K562 (cell line): ENCODE measurements around the gene OXNAD1. TPM values are rescaled to one million over a fixed set of nuclear protein-coding genes. Genes with fewer than 3 reads are reported as not detected.

Experiments
- ATAC-seq: fragments of 200-7000 bp; cut with Tn5 transposase; 3 replicates; pipeline ENCODE4 v1.9.1; 2020; ENCODE audit warnings: moderate library complexity
- BruUV-seq: library from RNA; stranded (reverse); fragments of 400-500 nt; replicated peaks from 2 replicates; lab custom pipeline; 2021; lab: Mats Ljungman, UMichigan
- CTCF ChIA-PET: fragments of 300-600 bp; formaldehyde crosslinking; extraction: SDS; loops from one replicate; lab custom pipeline; 2021; ENCODE audit warnings: low intra/inter-chr PET ratio; lab: Yijun Ruan, JAX
- POLR2A ChIA-PET: fragments of 300-600, 350-650 bp; sonication (Branson Sonifier 250); formaldehyde crosslinking; extraction: SDS; loops from one replicate; lab custom pipeline; 2021; ENCODE audit warnings: antibody characterized with exemption, inconsistent platforms; lab: Yijun Ruan, JAX
- DNase-seq, 4 experiments: peaks; one replicate each; pipeline versions ENCODE4 v3.0.0 to v3.0.0-alpha.2; 2011 to 2018; ENCODE audit warnings: low spot score in 3 of 4, mixed read lengths in 3 of 4; ENCODE audit errors: extremely low read depth in 1 of 4
- FAIRE-seq: peaks from 2 replicates; lab custom pipeline; 2011; peaks lifted over from hg19 to GRCh38; lab: Jason Lieb, UNC
- H2AFZ ChIP-seq: 2 replicates; pipeline ENCODE4 v1.6.0; 2011; ENCODE audit warnings: low read depth, low read length, control low read depth, inconsistent platforms
- H3K27ac ChIP-seq: fragments of 200-600 bp; 3 replicates; pipeline ENCODE4 v1.8.0; 2011; ENCODE audit warnings: low read depth, mild to moderate bottlenecking, control low read depth, inconsistent platforms, low read length, moderate library complexity, mixed read lengths; ENCODE audit errors: extremely low read depth
- H3K27me3 ChIP-seq, 2 experiments: fragments of 300-600 bp in 1 of 2; 2 replicates in 1 of 2; 3 replicates in 1 of 2; pipeline versions ENCODE4 v1.6.0 to v1.8.0; 2011; ENCODE audit warnings: inconsistent platforms in 2 of 2, low read length in 2 of 2, mild to moderate bottlenecking in 1 of 2, mixed read lengths in 1 of 2, moderate library complexity in 1 of 2; ENCODE audit not compliant: control insufficient read depth in 2 of 2, insufficient read depth in 2 of 2
- H3K36me3 ChIP-seq: fragments of 300-600 bp; 3 replicates; pipeline ENCODE4 v1.8.0; 2011; ENCODE audit warnings: mild to moderate bottlenecking, low read length, inconsistent platforms; ENCODE audit not compliant: control insufficient read depth, insufficient read depth
- H3K4me1 ChIP-seq, 2 experiments: fragments of 200-600 bp in 1 of 2; replicated peaks in 1 of 2; 2 replicates in 1 of 2; 3 replicates in 1 of 2; pipeline versions ENCODE4 v1.5.1 to v1.8.0; 2011; ENCODE audit warnings: inconsistent platforms in 2 of 2, low read length in 2 of 2, mild to moderate bottlenecking in 1 of 2, mixed read lengths in 1 of 2, moderate library complexity in 1 of 2; ENCODE audit not compliant: control insufficient read depth in 2 of 2, insufficient read depth in 2 of 2
- H3K4me2 ChIP-seq: 2 replicates; pipeline ENCODE4 v1.6.1; 2011; ENCODE audit warnings: low read length, control low read depth, inconsistent platforms, mixed read lengths; ENCODE audit not compliant: insufficient read depth
- H3K4me3 ChIP-seq: fragments of 200-600 bp; sonication (generic), shearing (Covaris generic); 2 replicates; pipeline ENCODE4 v1.5.1; 2016; ENCODE audit warnings: control low read depth, inconsistent platforms
- H3K79me2 ChIP-seq: fragments of 200-600 bp; 3 replicates; pipeline ENCODE4 v1.8.0; 2011; ENCODE audit warnings: low read length, inconsistent platforms; ENCODE audit not compliant: control insufficient read depth, insufficient read depth
- H3K9ac ChIP-seq, 2 experiments: 2 replicates each; pipeline versions ENCODE4 v1.6.0 to v1.6.1; 2011; ENCODE audit warnings: low read depth in 2 of 2, low read length in 2 of 2, control low read depth in 1 of 2, inconsistent platforms in 1 of 2, mild to moderate bottlenecking in 1 of 2, mixed read lengths in 1 of 2; ENCODE audit not compliant: insufficient read depth in 1 of 2
- H3K9me1 ChIP-seq: one replicate; pipeline ENCODE4 v1.6.0; 2011; ENCODE audit warnings: inconsistent platforms, mild to moderate bottlenecking, low read length, moderate library complexity; ENCODE audit not compliant: control insufficient read depth, insufficient read depth
- H3K9me3 ChIP-seq: replicated peaks from 2 replicates; pipeline ENCODE4 v1.5.1; 2011; ENCODE audit warnings: low read depth, low read length, inconsistent platforms; ENCODE audit not compliant: control insufficient read depth, insufficient read depth
- H4K20me1 ChIP-seq: replicated peaks from 2 replicates; pipeline ENCODE4 v1.6.1; 2011; ENCODE audit warnings: low read length, inconsistent platforms, mixed read lengths; ENCODE audit not compliant: control insufficient read depth, insufficient read depth
- GATAD2A ChIP-seq: fragments of 450-650 bp; IDR thresholded peaks from 2 replicates; pipeline ENCODE4 v1.6.1; 2017
- HMG20B ChIP-seq: fragments of 250-450 bp; sonication (Bioruptor Pico); IDR thresholded peaks from 2 replicates; pipeline ENCODE4 v1.5.0; 2021; ENCODE audit warnings: mild to moderate bottlenecking
- HOMEZ ChIP-seq: fragments of 250-450 bp; sonication (Bioruptor Pico); IDR thresholded peaks from 2 replicates; pipeline ENCODE4 v1.4.0; 2020; ENCODE audit warnings: mild to moderate bottlenecking, moderate library complexity
- MED1 ChIP-seq: sonication (generic); formaldehyde crosslinking; IDR thresholded peaks from 2 replicates; pipeline ENCODE4 v1.8.1; 2023; ENCODE audit warnings: missing genetic modification reagents, borderline replicate concordance
- NCOR1 ChIP-seq: fragments of 450-650 bp; IDR thresholded peaks from 2 replicates; pipeline ENCODE4 v1.6.1; 2016; ENCODE audit warnings: mild to moderate bottlenecking, moderate library complexity
- RUNX1 ChIP-seq: sonication (generic); IDR thresholded peaks from 2 replicates; pipeline ENCODE4 v1.6.1; 2016; ENCODE audit warnings: antibody characterized with exemption, low read depth
- U2AF2 ChIP-seq: fragments of 200-400 bp; formaldehyde crosslinking; optimal IDR thresholded peaks from 2 replicates; pipeline ENCODE3; 2017; ENCODE audit warnings: low read depth, mild to moderate bottlenecking, low read length
- VEZF1 ChIP-seq: fragments of 200-800 bp; sonication (Bioruptor generic); IDR thresholded peaks from 2 replicates; pipeline ENCODE4 v1.6.1; 2017; ENCODE audit warnings: missing genetic modification characterization, missing compliant biosample characterization
- ZBTB17 ChIP-seq: fragments of 450-650 bp; formaldehyde crosslinking; IDR thresholded peaks from 2 replicates; pipeline ENCODE4 v1.4.0; 2020; ENCODE audit warnings: mild to moderate bottlenecking
- ZNF318 ChIP-seq, 2 experiments: fragments of 450-650 bp; IDR thresholded peaks; 2 replicates each; pipeline ENCODE4 v1.6.1; 2016; ENCODE audit warnings: mild to moderate bottlenecking in 2 of 2, borderline replicate concordance in 1 of 2, low read depth in 1 of 2, moderate library complexity in 1 of 2
- WGBS: fragments of 100-300 bp; shearing (Covaris generic); methylation state at CpG from one replicate; pipeline ENCODE4 v1.1.6; 2016; ENCODE audit warnings: low coverage, mixed read lengths; ENCODE audit not compliant: insufficient coverage; ENCODE audit errors: missing lambda C conversion rate; 5-methylcytosine and 5-hydroxymethylcytosine counted together
- in situ Hi-C: fragments of 300-500 bp; cut with MboI; formaldehyde crosslinking; loops from 4 replicates; pipeline ENCODE4 v1.15.0; 2018; ENCODE audit warnings: inconsistent platforms, mixed read lengths
- intact Hi-C: fragments of 100-400 bp; cut with micrococcal nuclease; formaldehyde crosslinking; loops from 2 replicates; pipeline ENCODE4 v1.14.2; 2022
- polyA plus RNA-seq, 8 experiments: library from polyadenylated mRNA; depleted of rRNA in 4 of 8; stranded (reverse) in 5 of 8; unstranded in 3 of 8; fragments of >200 nt; fragmentation: Nextera tagmentation in 2 of 8; fragmentation: Illumina TruSeq in 1 of 8; extraction: Ambion mirVana in 2 of 8; extraction: Trizol in 1 of 8; gene quantifications; 2 replicates each; pipeline versions ENCODE4 v1.2.1 to v1.2.3, GENCODE V29; 2011 to 2014; ENCODE audit warnings: inconsistent platforms in 1 of 8, missing spikeins in 1 of 8
- total RNA-seq, 7 experiments: library from RNA; depleted of rRNA in 6 of 7; stranded (reverse); fragments of >200 nt in 6 of 7; fragmentation: Illumina TruSeq in 2 of 7; extraction: Trizol in 2 of 7; gene quantifications; 2 replicates each; pipeline versions ENCODE4 v1.2.1 to v1.2.3, GENCODE V29; 2011 to 2021; ENCODE audit warnings: low replicate concordance in 1 of 7

The OXNAD1 gene
- total and polyA plus RNA-seq, 9 of the 15 experiments (the other 6 are each of a cell fraction or from before 2014, with no cell fraction given) = 12.8 to 44.4 (median 41.1) TPM

- POLR2A ChIA-PET = no interaction called here
- in situ Hi-C loops = loop anchor here (5.0 to 10.0 kb wide), 3 partner anchors 204 to 624 kb away; no protein-coding TSS in a partner anchor
- TF ChIP-seq ZNF318 (IDR thresholded peaks at IDR 0.05; ENCODE audit: borderline replicate concordance in 1 of 2, low read depth in 1 of 2) (no peak), RUNX1 (no peak), HMG20B (CRISPR knock-in tag) (no peak), GATAD2A (no peak), ZBTB17 (CRISPR knock-in tag) (no peak), VEZF1 (CRISPR knock-in tag) (no peak), U2AF2 (no peak), NCOR1 (no peak), HOMEZ (CRISPR knock-in tag) (no peak), MED1 (CRISPR knock-in tag) (no peak)
Observed at GRCh38 chr3:16248556-16248955, 16.5 kb upstream of the OXNAD1 start.

More at GRCh38 chr3:16248556-16248955, 16.5 kb upstream of the OXNAD1 start:
- H3K4me3 ChIP-seq = no peak overlapping the region
- no peak overlapping the region for H3K9ac ChIP-seq
- H3K36me3 ChIP-seq = no peaks in the 10 kb centered on the region
- no peak overlapping the region for H3K27ac ChIP-seq
- H3K27me3 ChIP-seq = peaks cover 14 to 38% of the 10 kb centered on the region in 2 experiments
- intact Hi-C loops = no loop called here
- CTCF ChIA-PET = interaction anchor here (0.5 to 4.7 kb wide), 6 partner anchors 157 to 689 kb away, joined by 3 to 31 read pairs (median 5); no protein-coding TSS in a partner anchor
- H3K9me1 ChIP-seq = no peaks in the 10 kb centered on the region
- FAIRE-seq (no peak), DNase-seq (no peak), ATAC-seq (no peak)
- no peaks in the 10 kb centered on the region for H3K9me3 ChIP-seq
- H3K4me2 ChIP-seq = no peak overlapping the region
- peaks cover 3 to 4% of the 10 kb centered on the region in 2 experiments; a peak in 2 of 5 replicates for H3K4me1 ChIP-seq
- 5% methylated on average over 5 of the region's 5 CpGs for WGBS
- BruUV-seq = no TSS peak
- H2AFZ ChIP-seq = no peak overlapping the region
- 0 out of 2 replicates have a peak, but pooled peaks cover 5% of the 10 kb centered on the region for H4K20me1 ChIP-seq
- H3K79me2 ChIP-seq = no peaks in the 10 kb centered on the region
